Esophagus muscularis mucosa (tissue), 4 donors: ENCODE measurements around the gene KRT6A. TPM values are rescaled to one million over a fixed set of nuclear protein-coding genes. Genes with fewer than 3 reads are reported as not detected.

Experiments
- DNase-seq: peaks from one replicate; pipeline ENCODE4 v3.0.0-alpha.2; 2017; ENCODE audit errors: extremely low spot score
- H3K27ac ChIP-seq, 4 donors: fragments of 200-600 bp; sonication (generic); replicated peaks in 1 of 4; 1 replicate in 3 of 4; 2 replicates in 1 of 4; pipeline ENCODE4 v1.5.1; 2016 to 2019; ENCODE audit warnings: mild to moderate bottlenecking in 1 of 4
- H3K27me3 ChIP-seq, 4 donors: fragments of 200-600 bp; sonication (generic); one replicate each; pipeline versions ENCODE4 v1.5.1 to v1.6.0; 2016 to 2019
- H3K36me3 ChIP-seq, 4 donors: fragments of 200-600 bp; sonication (generic); one replicate each; pipeline ENCODE4 v1.5.1; 2016 to 2019
- H3K4me1 ChIP-seq, 4 donors: fragments of 200-600 bp; sonication (generic); one replicate each; pipeline ENCODE4 v1.5.1; 2016 to 2019
- H3K4me3 ChIP-seq, 4 donors: fragments of 200-600 bp; sonication (generic); 1 replicate in 2 of 4; 2 replicates in 2 of 4; pipeline ENCODE4 v1.5.1; 2016 to 2019; ENCODE audit warnings: mild to moderate bottlenecking in 4 of 4, moderate library complexity in 1 of 4
- H3K9me3 ChIP-seq, 4 donors: fragments of 200-600 bp; sonication (generic); 1 replicate in 3 of 4; 2 replicates in 1 of 4; pipeline ENCODE4 v1.5.1; 2016 to 2019
- CTCF ChIP-seq, 3 experiments: fragments of 200-600 bp in 2 of 3; fragments of 450-650 bp in 1 of 3; sonication (generic) in 2 of 3; IDR thresholded peaks; one replicate each; pipeline ENCODE4 v1.5.1; 2017 to 2019; ENCODE audit warnings: antibody characterized with exemption in 3 of 3, mild to moderate bottlenecking in 2 of 3, moderate library complexity in 1 of 3
- EP300 ChIP-seq: sonication (generic); formaldehyde crosslinking; IDR thresholded peaks from one replicate; pipeline ENCODE4 v1.6.1; 2017; ENCODE audit warnings: antibody characterized with exemption
- POLR2A ChIP-seq: fragments of 450-650 bp; IDR thresholded peaks from one replicate; pipeline ENCODE4 v1.6.1; 2017; ENCODE audit warnings: antibody characterized with exemption, moderate library complexity, mild to moderate bottlenecking, low read depth
- POLR2AphosphoS5 ChIP-seq, 2 donors: sonication (generic); formaldehyde crosslinking; IDR thresholded peaks; one replicate each; pipeline ENCODE4 v1.6.1; 2017; ENCODE audit warnings: antibody characterized with exemption in 2 of 2
- WGBS: methylation state at CpG from one replicate; pipeline ENCODE4 v1.1.5; 2018; 5-methylcytosine and 5-hydroxymethylcytosine counted together
- intact Hi-C: fragments of 100-400 bp; cut with DNase I; formaldehyde crosslinking; loops from one replicate; pipeline ENCODE4 v1.15.1; 2023
- total RNA-seq, 4 donors: library from RNA; depleted of rRNA; stranded (reverse); fragments of >200 nt; gene quantifications; one replicate each; pipeline versions ENCODE4 v1.1.0 to v1.2.1, GENCODE V29; 2016

The KRT6A gene
- total RNA-seq, 4 donors from 2014 or later = 5.4 TPM; not detected in 3

- H3K9me3 ChIP-seq = no peaks in the 10 kb centered on the region
- no peaks in the 10 kb centered on the region for H3K27me3 ChIP-seq
- intact Hi-C loops = no loop called here
- DNase-seq = no peak
- H3K4me3 ChIP-seq = no peak overlapping the region
- TF ChIP-seq POLR2AphosphoS5 (IDR thresholded peaks at IDR 0.05) = no peak
- no peak for TF ChIP-seq EP300
- TF ChIP-seq CTCF (IDR thresholded peaks at IDR 0.05) = no peak
- TF ChIP-seq POLR2A = no peak
- no peaks in the 10 kb centered on the region for H3K36me3 ChIP-seq
- no peak overlapping the region for H3K27ac ChIP-seq
- WGBS = 59% methylated on average over 5 of the region's 5 CpGs
- peaks cover 0 to 10% (median 5%) of the 10 kb centered on the region in 4 donors for H3K4me1 ChIP-seq
Observed at GRCh38 chr12:52539083-52539820, 46.2 kb upstream of the KRT6A start.

- intact Hi-C loops = no loop called here
- Histone ChIP-seq H3K4me3 (no peak overlapping the region), H3K9me3 (no peaks in the 10 kb centered on the region), H3K27me3 (no peaks in the 10 kb centered on the region), H3K36me3 (no peaks in the 10 kb centered on the region), H3K27ac (no peak overlapping the region), H3K4me1 (peaks cover 0 to 10% (median 5%) of the 10 kb centered on the region in 4 donors)
- TF ChIP-seq CTCF (IDR thresholded peaks at IDR 0.05) (no peak), POLR2A (no peak), POLR2AphosphoS5 (IDR thresholded peaks at IDR 0.05) (no peak), EP300 (no peak)
- 85% methylated on average over 3 of the region's 3 CpGs for WGBS
- no peak for DNase-seq
Observed at GRCh38 chr12:52537101-52537500, 44.0 kb upstream of the KRT6A start.

- Histone ChIP-seq H3K27me3 (no peaks in the 10 kb centered on the region), H3K27ac (no peak overlapping the region), H3K4me3 (no peak overlapping the region), H3K4me1 (peaks cover 0 to 10% (median 5%) of the 10 kb centered on the region in 4 donors), H3K9me3 (no peaks in the 10 kb centered on the region), H3K36me3 (no peaks in the 10 kb centered on the region)
- TF ChIP-seq CTCF (IDR thresholded peaks at IDR 0.05) (no peak), POLR2A (no peak), POLR2AphosphoS5 (IDR thresholded peaks at IDR 0.05) (no peak), EP300 (no peak)
- 75% methylated on average over 1 of the region's 1 CpG for WGBS
- intact Hi-C loops = no loop called here
- no peak for DNase-seq
Observed at GRCh38 chr12:52535574-52535973, 42.5 kb upstream of the KRT6A start.

- intact Hi-C loops = no loop called here
- Histone ChIP-seq H3K27me3 (no peaks in the 10 kb centered on the region), H3K4me1 (peaks cover 0 to 7% (median 3%) of the 10 kb centered on the region in 4 donors), H3K27ac (no peak overlapping the region), H3K36me3 (no peaks in the 10 kb centered on the region), H3K9me3 (no peaks in the 10 kb centered on the region), H3K4me3 (no peak overlapping the region)
- 95% methylated on average over 5 of the region's 5 CpGs for WGBS
- no peak for DNase-seq
- TF ChIP-seq EP300 (no peak), POLR2AphosphoS5 (IDR thresholded peaks at IDR 0.05) (no peak), CTCF (IDR thresholded peaks at IDR 0.05) (no peak), POLR2A (no peak)
Observed at GRCh38 chr12:52534482-52534881, 41.4 kb upstream of the KRT6A start.
